Peyer's patch (tissue), 4 donors: ENCODE measurements around the gene TEAD1. TPM values are rescaled to one million over a fixed set of nuclear protein-coding genes. Genes with fewer than 3 reads are reported as not detected.

Experiments
- DNase-seq, 3 donors: peaks; one replicate each; pipeline ENCODE4 v3.0.0-alpha.2; 2017 to 2019
- H3K27ac ChIP-seq, 4 donors: fragments of 200-600 bp; sonication (generic); one replicate each; pipeline ENCODE4 v1.5.1; 2016 to 2019
- H3K27me3 ChIP-seq, 2 donors: fragments of 200-600 bp; sonication (generic); one replicate each; pipeline ENCODE4 v1.5.1; 2019
- H3K36me3 ChIP-seq, 3 donors: fragments of 200-600 bp; sonication (generic); one replicate each; pipeline ENCODE4 v1.5.1; 2016 to 2019
- H3K4me1 ChIP-seq, 4 donors: fragments of 200-600 bp; sonication (generic); one replicate each; pipeline ENCODE4 v1.5.1; 2016 to 2019
- H3K4me3 ChIP-seq, 4 donors: fragments of 200-600 bp; sonication (generic); 1 replicate in 3 of 4; 2 replicates in 1 of 4; pipeline ENCODE4 v1.5.1; 2016 to 2019; ENCODE audit warnings: mild to moderate bottlenecking in 1 of 4
- H3K9me3 ChIP-seq, 4 donors: fragments of 200-600 bp; sonication (generic); one replicate each; pipeline ENCODE4 v1.5.1; 2016 to 2019; ENCODE audit warnings: mild to moderate bottlenecking in 1 of 4
- CTCF ChIP-seq, 6 experiments: fragments of 450-650 bp in 4 of 6; fragments of 200-600 bp in 2 of 6; sonication (generic) in 1 of 6; IDR thresholded peaks; one replicate each; pipeline ENCODE4 v1.5.1; 2017 to 2019; ENCODE audit warnings: antibody characterized with exemption in 6 of 6, mild to moderate bottlenecking in 3 of 6, moderate library complexity in 1 of 6
- POLR2A ChIP-seq, 2 donors: fragments of 450-650 bp; IDR thresholded peaks; one replicate each; pipeline ENCODE4 v1.5.1; 2017; ENCODE audit warnings: antibody characterized with exemption in 2 of 2, mild to moderate bottlenecking in 2 of 2, moderate library complexity in 2 of 2
- total RNA-seq, 4 donors: library from RNA; depleted of rRNA; stranded (reverse); fragments of >200 nt; gene quantifications; one replicate each; pipeline ENCODE4 v1.1.0, GENCODE V29; 2016

Gene TEAD1
- total RNA-seq, 4 donors from 2014 or later: 34.5 to 125 (median 65.1) TPM

DNA sequence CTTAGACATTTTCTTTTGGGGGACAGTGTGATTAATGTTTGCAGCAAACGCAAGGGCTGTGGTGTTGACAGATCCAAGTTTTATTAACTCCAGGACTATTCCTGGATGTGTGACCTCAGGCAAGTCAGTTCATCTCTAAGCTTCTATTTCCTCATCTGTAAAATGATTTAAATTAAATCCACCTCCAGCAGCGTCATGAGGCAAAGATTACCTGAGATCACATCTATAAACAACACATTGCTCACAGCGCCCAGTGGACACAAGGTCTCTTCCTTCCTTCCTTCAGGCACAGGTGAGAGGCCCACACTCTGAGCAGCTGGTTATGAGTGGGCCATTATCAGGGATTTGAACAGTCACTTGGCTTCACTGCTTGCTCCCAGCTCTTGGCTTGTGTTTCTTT lies 223.6 kb downstream of the TEAD1 start:
- no peaks in the 10 kb centered on the region for H3K9me3 ChIP-seq
- H3K4me1 ChIP-seq: no peaks in the 10 kb centered on the region
- peaks cover 0 to 12% (median 0%) of the 10 kb centered on the region in 3 donors for H3K36me3 ChIP-seq
- H3K27ac ChIP-seq: peak overlapping the region in 1 of 4 donors; percentile 39
- no peaks in the 10 kb centered on the region for H3K27me3 ChIP-seq
- DNase-seq: peak in 1 of 3 donors; percentile 49
- no peak overlapping the region for H3K4me3 ChIP-seq
- no peak for TF ChIP-seq CTCF (IDR thresholded peaks at IDR 0.05)
- TF ChIP-seq POLR2A (IDR thresholded peaks at IDR 0.05): peak in 1 of 2 donors; percentile 12

DNA sequence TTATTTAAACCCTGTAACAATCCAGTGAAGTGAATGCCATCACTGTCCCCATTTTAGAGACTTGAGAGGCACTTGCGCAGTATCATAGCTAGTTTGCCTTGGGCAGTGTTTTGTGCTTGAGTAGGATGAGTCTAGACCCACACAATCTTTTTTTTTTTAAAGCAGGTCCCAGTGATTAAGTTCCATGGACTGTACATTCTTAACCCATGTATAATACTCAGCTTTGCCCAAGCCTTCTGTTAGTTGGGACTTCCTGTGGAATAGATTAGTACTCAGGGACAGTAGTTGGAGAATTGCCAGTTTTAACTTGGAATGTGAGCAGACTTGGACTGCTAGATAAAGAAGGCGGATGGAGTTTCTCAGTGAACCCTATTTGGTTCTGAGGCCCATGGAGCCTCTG lies 226.3 kb downstream of the TEAD1 start:
- Histone ChIP-seq H3K27me3 (no peaks in the 10 kb centered on the region), H3K4me3 (no peak overlapping the region), H3K4me1 (no peaks in the 10 kb centered on the region), H3K36me3 (peaks cover 0 to 20% (median 0%) of the 10 kb centered on the region in 3 donors), H3K27ac (no peak overlapping the region), H3K9me3 (no peaks in the 10 kb centered on the region)
- no peak for DNase-seq
- no peak for TF ChIP-seq POLR2A (IDR thresholded peaks at IDR 0.05)

DNA sequence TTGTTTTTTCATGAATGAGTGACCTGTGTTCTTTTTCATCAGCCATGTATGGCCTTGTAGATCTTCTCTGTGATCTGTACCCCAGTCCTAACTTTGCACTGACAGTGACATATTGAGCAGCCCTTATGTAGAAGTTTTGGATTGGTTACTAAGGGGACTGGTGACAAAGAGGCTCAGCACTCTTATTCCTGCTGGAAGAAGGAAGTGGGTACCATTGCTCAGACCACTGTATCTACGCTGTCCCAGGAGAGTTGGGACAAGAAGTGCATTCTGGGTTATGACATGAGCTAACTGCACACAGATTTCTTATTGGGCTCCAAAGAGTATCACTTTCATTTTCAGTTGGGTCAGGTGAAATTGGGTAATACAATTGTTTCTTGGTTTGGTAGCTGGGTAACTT lies 227.1 kb downstream of the TEAD1 start:
- H3K27ac ChIP-seq: no peak overlapping the region
- no peak overlapping the region for H3K4me3 ChIP-seq
- H3K4me1 ChIP-seq: no peaks in the 10 kb centered on the region
- TF ChIP-seq POLR2A (IDR thresholded peaks at IDR 0.05): no peak
- no peak for TF ChIP-seq CTCF (IDR thresholded peaks at IDR 0.05)
- no peak for DNase-seq
- no peaks in the 10 kb centered on the region for H3K9me3 ChIP-seq
- no peaks in the 10 kb centered on the region for H3K27me3 ChIP-seq
- H3K36me3 ChIP-seq: peaks cover 0 to 20% (median 0%) of the 10 kb centered on the region in 3 donors

GRCh38 chr11:12901874-12902481 lies 227.8 kb downstream of the TEAD1 start:
- no peak overlapping the region for H3K4me3 ChIP-seq
- H3K36me3 ChIP-seq: peaks cover 0 to 20% (median 0%) of the 10 kb centered on the region in 3 donors
- no peaks in the 10 kb centered on the region for H3K4me1 ChIP-seq
- H3K27ac ChIP-seq: no peak overlapping the region
- H3K9me3 ChIP-seq: no peaks in the 10 kb centered on the region
- H3K27me3 ChIP-seq: no peaks in the 10 kb centered on the region
- TF ChIP-seq CTCF (IDR thresholded peaks at IDR 0.05) (no peak), POLR2A (IDR thresholded peaks at IDR 0.05) (no peak)
- DNase-seq: no peak

DNA sequence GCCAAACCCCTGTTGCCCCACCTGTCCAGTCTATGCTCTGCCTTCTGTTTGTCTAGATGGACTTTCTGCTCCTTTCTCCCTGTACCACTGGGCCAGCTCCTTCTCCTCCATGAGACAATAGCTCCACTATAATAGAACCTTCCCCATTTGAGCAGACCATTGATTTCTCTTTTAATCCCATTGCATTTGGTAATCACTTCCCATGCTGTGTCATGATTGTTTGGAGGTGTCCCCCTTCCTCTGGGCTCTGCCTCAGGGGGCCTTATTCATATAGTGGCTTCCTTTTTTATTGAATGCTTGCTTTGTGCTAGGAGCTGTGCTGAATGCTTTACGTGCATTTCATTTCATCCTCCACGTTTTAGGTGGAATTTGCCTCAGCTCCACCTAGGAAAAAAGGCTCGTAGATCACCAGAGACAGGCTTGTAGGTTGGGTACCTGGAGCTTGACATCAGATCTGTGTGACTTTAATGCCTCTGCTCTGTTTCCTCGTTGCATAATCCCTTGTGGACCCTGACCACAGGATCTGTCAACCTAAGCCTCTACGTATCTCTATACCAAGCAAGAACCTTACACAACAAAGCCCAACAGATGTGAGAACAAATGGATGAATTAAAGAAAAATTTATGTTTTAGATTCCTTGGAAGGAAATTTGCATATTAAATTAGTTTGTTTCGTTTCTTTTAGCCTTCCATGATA lies 228.7 kb downstream of the TEAD1 start:
- Histone ChIP-seq H3K36me3 (peaks cover 0 to 20% (median 0%) of the 10 kb centered on the region in 3 donors), H3K27ac (no peak overlapping the region), H3K4me3 (no peak overlapping the region), H3K27me3 (no peaks in the 10 kb centered on the region), H3K9me3 (no peaks in the 10 kb centered on the region), H3K4me1 (no peaks in the 10 kb centered on the region)
- no peak for DNase-seq
- no peak for TF ChIP-seq POLR2A (IDR thresholded peaks at IDR 0.05)
- no peak for TF ChIP-seq CTCF (IDR thresholded peaks at IDR 0.05)

- Histone ChIP-seq H3K27ac (no peak overlapping the region), H3K4me1 (no peaks in the 10 kb centered on the region), H3K4me3 (no peak overlapping the region), H3K9me3 (no peaks in the 10 kb centered on the region), H3K36me3 (peaks cover 0 to 20% (median 0%) of the 10 kb centered on the region in 3 donors), H3K27me3 (no peaks in the 10 kb centered on the region)
- TF ChIP-seq CTCF (IDR thresholded peaks at IDR 0.05) (no peak), POLR2A (IDR thresholded peaks at IDR 0.05) (no peak)
- no peak for DNase-seq
These were observed 231.2 kb downstream of the TEAD1 start for GRCh38 chr11:12905435-12905834.
